Sigmoid colon (tissue), 4 donors: ENCODE measurements around the gene GREB1.

Experiments used
- EP300 ChIP-seq, 4 donors: sonication (generic); formaldehyde crosslinking; IDR thresholded peaks; one replicate each; pipeline ENCODE4 v1.6.1; 2017; ENCODE audit warnings: antibody characterized with exemption in 4 of 4
- TF ChIP-seq, protein P1 (sequence below), 4 experiments: fragments of 450-650 bp in 3 of 4; fragments of 200-600 bp in 1 of 4; IDR thresholded peaks; one replicate each; pipeline ENCODE4 v1.5.1; 2016 to 2019; ENCODE audit warnings: antibody characterized with exemption in 4 of 4, mild to moderate bottlenecking in 3 of 4, moderate library complexity in 2 of 4

DNA sequence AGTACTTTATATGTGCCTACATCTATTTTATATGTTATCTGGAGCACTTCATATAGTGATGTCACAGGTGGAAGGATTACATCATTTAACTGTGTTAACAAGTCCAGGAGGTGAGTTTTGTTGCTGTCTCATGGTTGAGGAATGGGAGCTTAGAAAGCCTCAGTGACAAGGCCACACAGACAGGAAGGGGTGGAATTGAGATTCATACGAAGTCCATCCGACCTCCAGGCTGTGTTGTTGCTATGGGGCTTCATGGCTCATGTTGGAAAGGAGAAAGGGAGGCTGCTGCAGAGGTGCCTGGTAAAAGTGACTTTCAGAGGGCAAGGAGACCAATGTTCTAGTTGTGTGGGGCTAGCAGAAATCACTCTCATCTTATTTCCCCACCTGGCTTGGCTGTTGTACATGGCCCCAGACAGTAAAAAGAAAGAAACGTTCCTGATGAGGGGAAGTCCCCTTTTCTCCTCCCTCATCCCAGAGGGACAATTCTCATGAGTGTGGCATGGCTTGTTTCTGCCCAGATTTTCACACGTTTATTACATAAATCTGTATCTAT, 31.0 kb upstream of the GREB1 start:
- TF ChIP-seq, protein P1, sequence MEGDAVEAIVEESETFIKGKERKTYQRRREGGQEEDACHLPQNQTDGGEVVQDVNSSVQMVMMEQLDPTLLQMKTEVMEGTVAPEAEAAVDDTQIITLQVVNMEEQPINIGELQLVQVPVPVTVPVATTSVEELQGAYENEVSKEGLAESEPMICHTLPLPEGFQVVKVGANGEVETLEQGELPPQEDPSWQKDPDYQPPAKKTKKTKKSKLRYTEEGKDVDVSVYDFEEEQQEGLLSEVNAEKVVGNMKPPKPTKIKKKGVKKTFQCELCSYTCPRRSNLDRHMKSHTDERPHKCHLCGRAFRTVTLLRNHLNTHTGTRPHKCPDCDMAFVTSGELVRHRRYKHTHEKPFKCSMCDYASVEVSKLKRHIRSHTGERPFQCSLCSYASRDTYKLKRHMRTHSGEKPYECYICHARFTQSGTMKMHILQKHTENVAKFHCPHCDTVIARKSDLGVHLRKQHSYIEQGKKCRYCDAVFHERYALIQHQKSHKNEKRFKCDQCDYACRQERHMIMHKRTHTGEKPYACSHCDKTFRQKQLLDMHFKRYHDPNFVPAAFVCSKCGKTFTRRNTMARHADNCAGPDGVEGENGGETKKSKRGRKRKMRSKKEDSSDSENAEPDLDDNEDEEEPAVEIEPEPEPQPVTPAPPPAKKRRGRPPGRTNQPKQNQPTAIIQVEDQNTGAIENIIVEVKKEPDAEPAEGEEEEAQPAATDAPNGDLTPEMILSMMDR (IDR thresholded peaks at IDR 0.05) = no peak
- no peak for TF ChIP-seq EP300 (IDR thresholded peaks at IDR 0.05)
